Measurements from ENCODE around the gene AGPAT1. TPM values are rescaled to one million over a fixed set of nuclear protein-coding genes. Genes with fewer than 3 reads are reported as not detected.

AGPAT1 gene
- total RNA-seq, 1 experiment from 2014 or later: 29.6 TPM

DNA sequence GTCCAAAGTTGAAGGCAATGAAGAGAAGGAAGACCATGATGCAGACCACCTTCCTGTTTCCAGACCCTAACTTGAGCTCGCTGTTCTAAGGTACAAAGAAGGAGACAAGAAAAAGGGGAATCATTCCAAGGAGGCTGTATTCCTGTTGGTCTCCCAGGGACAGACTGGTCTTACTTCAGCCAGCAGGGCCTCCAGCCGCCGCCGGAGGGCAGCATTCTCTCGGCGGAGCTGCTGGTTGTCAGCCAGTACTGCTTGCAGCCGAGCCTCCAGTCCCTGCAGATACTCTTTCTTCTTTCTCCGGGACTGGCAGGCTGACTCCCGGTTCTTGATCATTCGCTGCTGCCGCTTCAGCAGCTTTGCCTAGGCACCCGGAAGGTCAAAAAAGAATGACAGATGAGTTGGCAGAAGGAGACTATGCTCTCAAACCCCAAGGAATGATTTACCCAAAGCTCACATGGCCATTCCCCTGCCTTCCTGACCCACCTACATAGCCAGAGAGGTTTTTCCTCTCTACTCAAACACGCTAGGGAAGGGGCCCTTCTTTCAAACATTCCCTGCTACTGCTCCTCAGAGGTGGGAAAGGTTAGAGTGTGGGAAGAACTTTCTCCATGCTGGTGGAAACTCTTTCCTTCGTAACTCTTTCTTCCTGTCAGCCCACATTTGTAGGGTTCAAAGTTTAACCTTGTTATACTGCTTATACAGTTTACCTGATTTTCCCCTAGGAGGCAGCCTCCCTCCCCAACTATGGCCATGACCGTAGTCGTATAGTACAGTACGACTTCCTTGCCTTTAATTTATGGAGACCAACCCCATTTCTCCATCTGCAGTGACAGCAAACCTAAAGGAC lies 56.9 kb downstream of the AGPAT1 start:
- peak; percentile 76 for DNase-seq (ENCODE audit: low spot score)

Other genes with a start within 250 kb of the AGPAT1 start
- 0.69 TPM in 1 of 2 replicates, not detected in the other for gene C2, start 248.4 kb downstream of the AGPAT1 start, total RNA-seq (2014; rRNA removed; shearing (Covaris generic))
- gene CFB, start 230.0 kb downstream of the AGPAT1 start, total RNA-seq (2014; rRNA removed; shearing (Covaris generic)): 3.7 and 4.0 TPM in 2 replicates
- 92.1 and 117 TPM in 2 replicates for gene NELFE, start 217.1 kb downstream of the AGPAT1 start, total RNA-seq (2014; rRNA removed; shearing (Covaris generic))
- 26.0 and 29.9 TPM in 2 replicates for gene SKIC2, start 216.9 kb downstream of the AGPAT1 start, total RNA-seq (2014; rRNA removed; shearing (Covaris generic))
- 16.4 and 17.9 TPM in 2 replicates for gene DXO, start 203.9 kb downstream of the AGPAT1 start, total RNA-seq (2014; rRNA removed; shearing (Covaris generic))
- gene C4A, start 194.0 kb downstream of the AGPAT1 start, total RNA-seq (2014; rRNA removed; shearing (Covaris generic)): 1.2 and 1.6 TPM in 2 replicates
- gene C4B, start 161.3 kb downstream of the AGPAT1 start, total RNA-seq (2014; rRNA removed; shearing (Covaris generic)): 0.62 and 2.5 TPM in 2 replicates
- gene CYP21A2, start 137.7 kb downstream of the AGPAT1 start, total RNA-seq (2014; rRNA removed; shearing (Covaris generic)): 0.05 TPM in 1 of 2 replicates, not detected in the other
- gene TNXB, start 66.7 kb downstream of the AGPAT1 start, total RNA-seq (2014; rRNA removed; shearing (Covaris generic)): 45.0 and 45.7 TPM in 2 replicates
- gene ATF6B, start 47.8 kb downstream of the AGPAT1 start, total RNA-seq (2014; rRNA removed; shearing (Covaris generic)): 19.9 and 22.2 TPM in 2 replicates
- gene FKBPL, start 45.8 kb downstream of the AGPAT1 start, total RNA-seq (2014; rRNA removed; shearing (Covaris generic)): 4.8 and 8.8 TPM in 2 replicates
- not detected in 2 replicates for gene PRRT1, start 24.1 kb downstream of the AGPAT1 start, total RNA-seq (2014; rRNA removed; shearing (Covaris generic))
- 4.7 and 7.7 TPM in 2 replicates for gene PPT2, start 21.9 kb downstream of the AGPAT1 start, total RNA-seq (2014; rRNA removed; shearing (Covaris generic))
- 1.9 and 4.9 TPM in 2 replicates for gene EGFL8, start 11.5 kb downstream of the AGPAT1 start, total RNA-seq (2014; rRNA removed; shearing (Covaris generic))
- gene RNF5, start 2.3 kb upstream of the AGPAT1 start, total RNA-seq (2014; rRNA removed; shearing (Covaris generic)): 59.4 and 61.7 TPM in 2 replicates
- gene AGER, start 8.2 kb upstream of the AGPAT1 start, total RNA-seq (2014; rRNA removed; shearing (Covaris generic)): 0.60 and 2.2 TPM in 2 replicates
- gene PBX2, start 14.1 kb upstream of the AGPAT1 start, total RNA-seq (2014; rRNA removed; shearing (Covaris generic)): 18.1 and 21.4 TPM in 2 replicates
- gene GPSM3, start 16.6 kb upstream of the AGPAT1 start, total RNA-seq (2014; rRNA removed; shearing (Covaris generic)): 3.1 and 3.4 TPM in 2 replicates
- 0.81 and 1.6 TPM in 2 replicates for gene NOTCH4, start 48.0 kb upstream of the AGPAT1 start, total RNA-seq (2014; rRNA removed; shearing (Covaris generic))
- not detected in 2 replicates for gene TSBP1, start 195.8 kb upstream of the AGPAT1 start, total RNA-seq (2014; rRNA removed; shearing (Covaris generic))
- not detected in 2 replicates for gene BTNL2, start 231.1 kb upstream of the AGPAT1 start, total RNA-seq (2014; rRNA removed; shearing (Covaris generic))

Measured in A172 (cell line).